K562 (cell line): Measurements from ENCODE around the gene CPEB1. TPM values are rescaled to one million over a fixed set of nuclear protein-coding genes. Genes with fewer than 3 reads are reported as not detected.

Experiments
- ATAC-seq: fragments of 200-7000 bp; cut with Tn5 transposase; 3 replicates; pipeline ENCODE4 v1.9.1; 2020; ENCODE audit warnings: moderate library complexity
- BruUV-seq: library from RNA; stranded (reverse); fragments of 400-500 nt; replicated peaks from 2 replicates; lab custom pipeline; 2021; lab: Mats Ljungman, UMichigan
- CTCF ChIA-PET: fragments of 300-600 bp; formaldehyde crosslinking; extraction: SDS; loops from one replicate; lab custom pipeline; 2021; ENCODE audit warnings: low intra/inter-chr PET ratio; lab: Yijun Ruan, JAX
- POLR2A ChIA-PET: fragments of 300-600, 350-650 bp; sonication (Branson Sonifier 250); formaldehyde crosslinking; extraction: SDS; loops from one replicate; lab custom pipeline; 2021; ENCODE audit warnings: antibody characterized with exemption, inconsistent platforms; lab: Yijun Ruan, JAX
- DNase-seq, 4 experiments: peaks; one replicate each; pipeline versions ENCODE4 v3.0.0 to v3.0.0-alpha.2; 2011 to 2018; ENCODE audit warnings: low spot score in 3 of 4, mixed read lengths in 3 of 4; ENCODE audit errors: extremely low read depth in 1 of 4
- FAIRE-seq: peaks from 2 replicates; lab custom pipeline; 2011; peaks lifted over from hg19 to GRCh38; lab: Jason Lieb, UNC
- H2AFZ ChIP-seq: 2 replicates; pipeline ENCODE4 v1.6.0; 2011; ENCODE audit warnings: low read depth, low read length, control low read depth, inconsistent platforms
- H3K27ac ChIP-seq: fragments of 200-600 bp; 3 replicates; pipeline ENCODE4 v1.8.0; 2011; ENCODE audit warnings: low read depth, mild to moderate bottlenecking, control low read depth, inconsistent platforms, low read length, moderate library complexity, mixed read lengths; ENCODE audit errors: extremely low read depth
- H3K27me3 ChIP-seq, 2 experiments: fragments of 300-600 bp in 1 of 2; 2 replicates in 1 of 2; 3 replicates in 1 of 2; pipeline versions ENCODE4 v1.6.0 to v1.8.0; 2011; ENCODE audit warnings: inconsistent platforms in 2 of 2, low read length in 2 of 2, mild to moderate bottlenecking in 1 of 2, mixed read lengths in 1 of 2, moderate library complexity in 1 of 2; ENCODE audit not compliant: control insufficient read depth in 2 of 2, insufficient read depth in 2 of 2
- H3K36me3 ChIP-seq: fragments of 300-600 bp; 3 replicates; pipeline ENCODE4 v1.8.0; 2011; ENCODE audit warnings: mild to moderate bottlenecking, low read length, inconsistent platforms; ENCODE audit not compliant: control insufficient read depth, insufficient read depth
- H3K4me1 ChIP-seq, 2 experiments: fragments of 200-600 bp in 1 of 2; replicated peaks in 1 of 2; 2 replicates in 1 of 2; 3 replicates in 1 of 2; pipeline versions ENCODE4 v1.5.1 to v1.8.0; 2011; ENCODE audit warnings: inconsistent platforms in 2 of 2, low read length in 2 of 2, mild to moderate bottlenecking in 1 of 2, mixed read lengths in 1 of 2, moderate library complexity in 1 of 2; ENCODE audit not compliant: control insufficient read depth in 2 of 2, insufficient read depth in 2 of 2
- H3K4me2 ChIP-seq: 2 replicates; pipeline ENCODE4 v1.6.1; 2011; ENCODE audit warnings: low read length, control low read depth, inconsistent platforms, mixed read lengths; ENCODE audit not compliant: insufficient read depth
- H3K4me3 ChIP-seq: fragments of 200-600 bp; sonication (generic), shearing (Covaris generic); 2 replicates; pipeline ENCODE4 v1.5.1; 2016; ENCODE audit warnings: control low read depth, inconsistent platforms
- H3K79me2 ChIP-seq: fragments of 200-600 bp; 3 replicates; pipeline ENCODE4 v1.8.0; 2011; ENCODE audit warnings: low read length, inconsistent platforms; ENCODE audit not compliant: control insufficient read depth, insufficient read depth
- H3K9ac ChIP-seq, 2 experiments: 2 replicates each; pipeline versions ENCODE4 v1.6.0 to v1.6.1; 2011; ENCODE audit warnings: low read depth in 2 of 2, low read length in 2 of 2, control low read depth in 1 of 2, inconsistent platforms in 1 of 2, mild to moderate bottlenecking in 1 of 2, mixed read lengths in 1 of 2; ENCODE audit not compliant: insufficient read depth in 1 of 2
- H3K9me1 ChIP-seq: one replicate; pipeline ENCODE4 v1.6.0; 2011; ENCODE audit warnings: inconsistent platforms, mild to moderate bottlenecking, low read length, moderate library complexity; ENCODE audit not compliant: control insufficient read depth, insufficient read depth
- H3K9me3 ChIP-seq: replicated peaks from 2 replicates; pipeline ENCODE4 v1.5.1; 2011; ENCODE audit warnings: low read depth, low read length, inconsistent platforms; ENCODE audit not compliant: control insufficient read depth, insufficient read depth
- H4K20me1 ChIP-seq: replicated peaks from 2 replicates; pipeline ENCODE4 v1.6.1; 2011; ENCODE audit warnings: low read length, inconsistent platforms, mixed read lengths; ENCODE audit not compliant: control insufficient read depth, insufficient read depth
- CXXC5 ChIP-seq: fragments of 250-450 bp; sonication (Bioruptor Pico); IDR thresholded peaks from 2 replicates; pipeline ENCODE4 v1.8.0; 2022; ENCODE audit warnings: inconsistent platforms, mild to moderate bottlenecking, moderate library complexity
- GABPB1 ChIP-seq: sonication (generic); formaldehyde crosslinking; IDR thresholded peaks from 2 replicates; pipeline ENCODE4 v1.8.0; 2022; ENCODE audit warnings: mild to moderate bottlenecking, missing genetic modification reagents
- HNRNPUL1 ChIP-seq: fragments of 200-400 bp; formaldehyde crosslinking; IDR thresholded peaks from 2 replicates; pipeline ENCODE4 v1.6.1; 2017; ENCODE audit warnings: low read length
- JUNB ChIP-seq: fragments of 450-650 bp; formaldehyde crosslinking; conservative IDR thresholded peaks from 2 replicates; pipeline ENCODE4 v1.4.0; 2020; ENCODE audit warnings: mild to moderate bottlenecking
- NR2C1 ChIP-seq, 2 experiments: fragments of 450-650 bp; IDR thresholded peaks; 2 replicates each; pipeline ENCODE4 v1.6.1; 2017; ENCODE audit warnings: mild to moderate bottlenecking in 2 of 2, antibody characterized with exemption in 1 of 2, inconsistent platforms in 1 of 2, missing compliant biosample characterization in 1 of 2, missing genetic modification characterization in 1 of 2
- PCBP1 ChIP-seq: fragments of 200-400 bp; formaldehyde crosslinking; IDR thresholded peaks from 2 replicates; pipeline ENCODE4 v1.6.1; 2018; ENCODE audit warnings: mild to moderate bottlenecking, low read depth, low read length; ENCODE audit not compliant: poor library complexity, severe bottlenecking
- PHB2 ChIP-seq: fragments of 450-650 bp; IDR thresholded peaks from 2 replicates; pipeline ENCODE4 v1.6.1; 2017; ENCODE audit warnings: low read depth
- SAP30 ChIP-seq: fragments of 200-600 bp; sonication (generic); IDR thresholded peaks from 2 replicates; pipeline ENCODE4 v1.6.1; 2012; ENCODE audit warnings: borderline replicate concordance, low read depth, mild to moderate bottlenecking, moderate library complexity, low read length, control low read depth, inconsistent platforms; ENCODE audit not compliant: insufficient read depth, poor library complexity, severe bottlenecking
- TEAD4 ChIP-seq, 2 experiments: sonication (generic) in 1 of 2; formaldehyde crosslinking in 1 of 2; IDR thresholded peaks; 2 replicates each; pipeline versions ENCODE4 v1.6.1 to v1.8.0; 2012 to 2022; ENCODE audit warnings: borderline replicate concordance in 1 of 2, inconsistent platforms in 1 of 2, low read length in 1 of 2, mild to moderate bottlenecking in 1 of 2, missing genetic modification reagents in 1 of 2
- THRAP3 ChIP-seq: fragments of 450-650 bp; IDR thresholded peaks from 2 replicates; pipeline ENCODE4 v1.6.1; 2016; ENCODE audit warnings: mild to moderate bottlenecking, inconsistent platforms, borderline replicate concordance
- ZNF354B ChIP-seq: fragments of 250-450 bp; sonication (Bioruptor Pico); IDR thresholded peaks from 2 replicates; pipeline ENCODE4 v1.4.0; 2020
- ZNF75A ChIP-seq: fragments of 450-650 bp; formaldehyde crosslinking; IDR thresholded peaks from 2 replicates; pipeline ENCODE4 v1.4.0; 2020; ENCODE audit warnings: mild to moderate bottlenecking
- ZNF830 ChIP-seq: fragments of 250-450 bp; sonication (Bioruptor Pico); IDR thresholded peaks from 2 replicates; pipeline ENCODE4 v1.5.0; 2021; ENCODE audit warnings: mild to moderate bottlenecking
- WGBS: fragments of 100-300 bp; shearing (Covaris generic); methylation state at CpG from one replicate; pipeline ENCODE4 v1.1.6; 2016; ENCODE audit warnings: low coverage, mixed read lengths; ENCODE audit not compliant: insufficient coverage; ENCODE audit errors: missing lambda C conversion rate; 5-methylcytosine and 5-hydroxymethylcytosine counted together
- in situ Hi-C: fragments of 300-500 bp; cut with MboI; formaldehyde crosslinking; loops from 4 replicates; pipeline ENCODE4 v1.15.0; 2018; ENCODE audit warnings: inconsistent platforms, mixed read lengths
- intact Hi-C: fragments of 100-400 bp; cut with micrococcal nuclease; formaldehyde crosslinking; loops from 2 replicates; pipeline ENCODE4 v1.14.2; 2022
- polyA plus RNA-seq, 8 experiments: library from polyadenylated mRNA; depleted of rRNA in 4 of 8; stranded (reverse) in 5 of 8; unstranded in 3 of 8; fragments of >200 nt; fragmentation: Nextera tagmentation in 2 of 8; fragmentation: Illumina TruSeq in 1 of 8; extraction: Ambion mirVana in 2 of 8; extraction: Trizol in 1 of 8; gene quantifications; 2 replicates each; pipeline versions ENCODE4 v1.2.1 to v1.2.3, GENCODE V29; 2011 to 2014; ENCODE audit warnings: inconsistent platforms in 1 of 8, missing spikeins in 1 of 8
- total RNA-seq, 7 experiments: library from RNA; depleted of rRNA in 6 of 7; stranded (reverse); fragments of >200 nt in 6 of 7; fragmentation: Illumina TruSeq in 2 of 7; extraction: Trizol in 2 of 7; gene quantifications; 2 replicates each; pipeline versions ENCODE4 v1.2.1 to v1.2.3, GENCODE V29; 2011 to 2021; ENCODE audit warnings: low replicate concordance in 1 of 7
- TF ChIP-seq, protein P1 (sequence below): sonication (generic); formaldehyde crosslinking; IDR thresholded peaks from 2 replicates; pipeline ENCODE4 v1.8.0; 2022; ENCODE audit warnings: mild to moderate bottlenecking, low read depth, missing genetic modification reagents
- TF ChIP-seq, protein P2 (sequence below): sonication (generic); formaldehyde crosslinking; IDR thresholded peaks from 2 replicates; pipeline ENCODE4 v1.8.0; 2022; ENCODE audit warnings: missing genetic modification reagents, mild to moderate bottlenecking, moderate library complexity, borderline replicate concordance
- TF ChIP-seq, protein P3 (sequence below): fragments of 450-650 bp; IDR thresholded peaks from 2 replicates; pipeline ENCODE4 v1.6.1; 2017; ENCODE audit warnings: antibody characterized with exemption

CPEB1 gene
- total and polyA plus RNA-seq, 9 of the 15 experiments (the other 6 are each of a cell fraction or from before 2014, with no cell fraction given) = 2.2 to 13.4 (median 9.7) TPM

DNA sequence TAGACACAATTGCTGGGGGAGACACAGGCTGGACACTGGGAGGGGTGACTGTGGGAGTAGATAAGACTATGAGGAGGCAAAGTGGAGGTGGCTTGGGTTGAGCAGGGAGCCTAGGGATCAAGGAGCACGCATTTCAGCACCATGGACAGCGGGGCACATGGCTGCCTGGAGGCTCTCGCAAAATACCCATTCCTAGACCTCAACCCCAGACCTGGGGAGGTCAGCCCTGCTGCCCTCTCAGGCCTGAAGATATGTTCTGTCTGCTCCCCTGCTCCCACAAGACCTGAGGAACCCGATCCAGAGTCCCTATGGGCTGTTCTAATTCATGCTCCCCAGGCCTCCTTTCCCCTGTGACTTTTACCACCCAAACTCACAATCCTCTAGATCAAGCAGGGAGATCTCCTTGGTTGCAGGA is 16.0 kb upstream of the CPEB1 start (continued):
- TF ChIP-seq GABPB1 (CRISPR knock-in tag) (peak; percentile 78), CXXC5 (CRISPR knock-in tag) (peak; percentile 63), SAP30 (peak; percentile 38)

DNA sequence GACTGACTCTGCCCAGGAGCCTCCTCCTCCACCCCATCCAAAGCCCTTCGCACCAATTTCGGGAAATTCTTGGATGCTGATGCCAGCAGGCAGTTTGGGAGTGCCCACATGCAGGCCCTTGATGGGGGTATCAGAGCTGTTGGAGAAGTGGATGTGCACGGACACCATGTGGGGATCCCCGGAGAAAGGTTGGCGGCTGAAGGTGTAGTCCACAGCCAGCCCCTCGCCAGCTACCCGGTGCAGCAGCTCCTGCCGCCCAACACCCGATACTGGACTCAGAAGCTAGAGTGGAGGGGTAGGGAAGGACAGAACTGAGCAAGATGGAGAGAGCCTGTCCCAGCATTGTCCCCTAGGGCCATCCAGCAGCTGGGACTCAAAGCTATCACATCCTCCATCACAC is 15.5 kb upstream of the CPEB1 start:
- Histone ChIP-seq H3K27me3 (peaks cover 26 to 67% of the 10 kb centered on the region in 2 experiments), H3K9ac (no peak overlapping the region), H3K27ac (no peak overlapping the region), H3K36me3 (no peaks in the 10 kb centered on the region), H3K9me1 (no peaks in the 10 kb centered on the region), H2AFZ (no peak overlapping the region), H3K79me2 (no peaks in the 10 kb centered on the region), H3K9me3 (no peaks in the 10 kb centered on the region), H3K4me3 (no peak overlapping the region), H3K4me1 (no peaks in the 10 kb centered on the region; a peak in 1 of 5 replicates), H3K4me2 (no peak overlapping the region), H4K20me1 (peaks cover 17% of the 10 kb centered on the region)
- CTCF ChIA-PET = no interaction called here
- in situ Hi-C loops (no loop called here), intact Hi-C loops (no loop called here)
- POLR2A ChIA-PET = interaction anchor here (0.7 to 0.9 kb wide), 2 partner anchors 18 to 122 kb away, joined by 4 to 5 read pairs; partner anchors contain the start of gene RPS17
- no TSS peak for BruUV-seq
- 13% methylated on average over 8 of the region's 9 CpGs for WGBS
- FAIRE-seq = no peak
- DNase-seq = no peak
- ATAC-seq = no peak
- TF ChIP-seq NR2C1 (IDR thresholded peaks at IDR 0.05) (no peak), NR2C1 (tag; IDR thresholded peaks at IDR 0.05) (no peak), JUNB (no peak), PHB2 (no peak), CXXC5 (CRISPR knock-in tag) (no peak), ZNF354B (CRISPR knock-in tag) (no peak), ZNF75A (no peak), HNRNPUL1 (no peak), ZNF830 (no peak), PCBP1 (no peak), THRAP3 (no peak), TEAD4 (IDR thresholded peaks at IDR 0.05; ENCODE audit: low read length) (no peak), TEAD4 (CRISPR knock-in tag; IDR thresholded peaks at IDR 0.05; ENCODE audit: borderline replicate concordance) (no peak)
- TF ChIP-seq, protein P1, sequence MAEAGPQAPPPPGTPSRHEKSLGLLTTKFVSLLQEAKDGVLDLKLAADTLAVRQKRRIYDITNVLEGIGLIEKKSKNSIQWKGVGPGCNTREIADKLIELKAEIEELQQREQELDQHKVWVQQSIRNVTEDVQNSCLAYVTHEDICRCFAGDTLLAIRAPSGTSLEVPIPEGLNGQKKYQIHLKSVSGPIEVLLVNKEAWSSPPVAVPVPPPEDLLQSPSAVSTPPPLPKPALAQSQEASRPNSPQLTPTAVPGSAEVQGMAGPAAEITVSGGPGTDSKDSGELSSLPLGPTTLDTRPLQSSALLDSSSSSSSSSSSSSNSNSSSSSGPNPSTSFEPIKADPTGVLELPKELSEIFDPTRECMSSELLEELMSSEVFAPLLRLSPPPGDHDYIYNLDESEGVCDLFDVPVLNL = no peak
- TF ChIP-seq, protein P2, sequence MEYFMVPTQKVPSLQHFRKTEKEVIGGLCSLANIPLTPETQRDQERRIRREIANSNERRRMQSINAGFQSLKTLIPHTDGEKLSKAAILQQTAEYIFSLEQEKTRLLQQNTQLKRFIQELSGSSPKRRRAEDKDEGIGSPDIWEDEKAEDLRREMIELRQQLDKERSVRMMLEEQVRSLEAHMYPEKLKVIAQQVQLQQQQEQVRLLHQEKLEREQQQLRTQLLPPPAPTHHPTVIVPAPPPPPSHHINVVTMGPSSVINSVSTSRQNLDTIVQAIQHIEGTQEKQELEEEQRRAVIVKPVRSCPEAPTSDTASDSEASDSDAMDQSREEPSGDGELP (CRISPR knock-in tag) = no peak
- TF ChIP-seq, protein P3, sequence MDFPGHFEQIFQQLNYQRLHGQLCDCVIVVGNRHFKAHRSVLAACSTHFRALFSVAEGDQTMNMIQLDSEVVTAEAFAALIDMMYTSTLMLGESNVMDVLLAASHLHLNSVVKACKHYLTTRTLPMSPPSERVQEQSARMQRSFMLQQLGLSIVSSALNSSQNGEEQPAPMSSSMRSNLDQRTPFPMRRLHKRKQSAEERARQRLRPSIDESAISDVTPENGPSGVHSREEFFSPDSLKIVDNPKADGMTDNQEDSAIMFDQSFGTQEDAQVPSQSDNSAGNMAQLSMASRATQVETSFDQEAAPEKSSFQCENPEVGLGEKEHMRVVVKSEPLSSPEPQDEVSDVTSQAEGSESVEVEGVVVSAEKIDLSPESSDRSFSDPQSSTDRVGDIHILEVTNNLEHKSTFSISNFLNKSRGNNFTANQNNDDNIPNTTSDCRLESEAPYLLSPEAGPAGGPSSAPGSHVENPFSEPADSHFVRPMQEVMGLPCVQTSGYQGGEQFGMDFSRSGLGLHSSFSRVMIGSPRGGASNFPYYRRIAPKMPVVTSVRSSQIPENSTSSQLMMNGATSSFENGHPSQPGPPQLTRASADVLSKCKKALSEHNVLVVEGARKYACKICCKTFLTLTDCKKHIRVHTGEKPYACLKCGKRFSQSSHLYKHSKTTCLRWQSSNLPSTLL = no peak
